GM12878 (cell line): ENCODE measurements around the gene C16orf87. TPM values are rescaled to one million over a fixed set of nuclear protein-coding genes. Genes with fewer than 3 reads are reported as not detected.

Experiments
- ATAC-seq: fragments of 200-7000 bp; cut with Tn5 transposase; 3 replicates; pipeline ENCODE4 v1.9.1; 2020; ENCODE audit warnings: mild to moderate bottlenecking, moderate library complexity
- BruUV-seq: library from RNA; stranded (reverse); fragments of 400-500 nt; replicated peaks from 2 replicates; lab custom pipeline; 2021; lab: Mats Ljungman, UMichigan
- CTCF ChIA-PET: fragments of 300-600 bp; sonication (Branson Sonifier 250); formaldehyde crosslinking; extraction: SDS; loops from one replicate; lab custom pipeline; 2021; ENCODE audit warnings: inconsistent platforms; lab: Yijun Ruan, JAX
- POLR2A ChIA-PET: fragments of 350-600 bp; formaldehyde crosslinking; extraction: SDS; loops from one replicate; lab custom pipeline; 2021; ENCODE audit warnings: inconsistent platforms; lab: Charles Lee
- RAD21 ChIA-PET: fragments of 300-600 bp; sonication (Branson Sonifier 250); formaldehyde crosslinking; loops from one replicate; lab custom pipeline; 2023; ENCODE audit warnings: antibody characterized with exemption; ENCODE audit not compliant: unreplicated experiment; lab: Charles Lee
- SMC1A ChIA-PET: fragments of 300-600 bp; sonication (Branson Sonifier 250); formaldehyde crosslinking; loops from one replicate; lab custom pipeline; 2023; ENCODE audit not compliant: unreplicated experiment, uncharacterized antibody; lab: Charles Lee
- DNase-seq: peaks from one replicate; pipeline ENCODE4 v3.0.0-alpha.2; 2011; ENCODE audit warnings: low read depth, low spot score
- FAIRE-seq: peaks from 3 replicates; lab custom pipeline; 2011; peaks lifted over from hg19 to GRCh38; lab: Jason Lieb, UNC
- H2AFZ ChIP-seq: 2 replicates; pipeline ENCODE4 v1.6.0; 2011; ENCODE audit warnings: low read depth, low read length, control low read depth; ENCODE audit not compliant: control insufficient read depth
- H3K27ac ChIP-seq: 2 replicates; pipeline ENCODE4 v1.5.1; 2011; ENCODE audit warnings: control low read depth; ENCODE audit not compliant: control insufficient read depth, insufficient read depth
- H3K27me3 ChIP-seq, 2 experiments: replicated peaks in 1 of 2; 2 replicates each; pipeline versions ENCODE4 v1.6.0 to v1.6.1; 2011; ENCODE audit warnings: low read length in 1 of 2; ENCODE audit not compliant: control insufficient read depth in 2 of 2, insufficient read depth in 2 of 2
- H3K36me3 ChIP-seq, 2 experiments: 2 replicates each; pipeline ENCODE4 v1.5.1; 2011; ENCODE audit warnings: low read length in 1 of 2; ENCODE audit not compliant: control insufficient read depth in 2 of 2, insufficient read depth in 2 of 2
- H3K4me1 ChIP-seq: 2 replicates; pipeline ENCODE4 v1.6.1; 2011; ENCODE audit warnings: mild to moderate bottlenecking, low read length, moderate library complexity, mixed read lengths; ENCODE audit not compliant: control insufficient read depth, insufficient read depth
- H3K4me2 ChIP-seq: 2 replicates; pipeline ENCODE4 v1.6.0; 2011; ENCODE audit warnings: control low read depth; ENCODE audit not compliant: control insufficient read depth, insufficient read depth
- H3K4me3 ChIP-seq: fragments of 200-600 bp; sonication (generic); 2 replicates; pipeline ENCODE4 v1.5.1; 2016
- H3K79me2 ChIP-seq: 2 replicates; pipeline ENCODE4 v1.6.0; 2011; ENCODE audit warnings: low read length; ENCODE audit not compliant: control insufficient read depth, insufficient read depth
- H3K9ac ChIP-seq: 2 replicates; pipeline ENCODE4 v1.8.0; 2011; ENCODE audit warnings: low read length, control low read depth, mixed read lengths; ENCODE audit not compliant: control insufficient read depth, insufficient read depth
- H3K9me3 ChIP-seq: replicated peaks from 3 replicates; pipeline ENCODE4 v1.5.1; 2011; ENCODE audit warnings: mild to moderate bottlenecking, low read length; ENCODE audit not compliant: control insufficient read depth, insufficient read depth
- H4K20me1 ChIP-seq: 2 replicates; pipeline ENCODE4 v1.6.0; 2011; ENCODE audit not compliant: control insufficient read depth, insufficient read depth
- CEBPB ChIP-seq, 2 experiments: fragments of 150-350 bp in 1 of 2; IDR thresholded peaks; 2 replicates each; pipeline ENCODE4 v1.6.1; 2012 to 2014; ENCODE audit warnings: low read depth in 2 of 2, low read length in 2 of 2, borderline replicate concordance in 1 of 2, inconsistent platforms in 1 of 2
- DPF2 ChIP-seq: fragments of 450-650 bp; IDR thresholded peaks from 2 replicates; pipeline ENCODE4 v1.6.1; 2017; ENCODE audit warnings: mild to moderate bottlenecking
- ETV6 ChIP-seq, 2 experiments: fragments of 450-650 bp in 1 of 2; IDR thresholded peaks in 1 of 2; conservative IDR thresholded peaks in 1 of 2; 2 replicates each; pipeline ENCODE4 v1.6.1; 2014; ENCODE audit warnings: antibody characterized with exemption in 1 of 2, borderline replicate concordance in 1 of 2, low read depth in 1 of 2, mild to moderate bottlenecking in 1 of 2, moderate library complexity in 1 of 2
- MEF2B ChIP-seq: fragments of 450-650 bp; IDR thresholded peaks from 2 replicates; pipeline ENCODE4 v1.6.1; 2018; ENCODE audit warnings: mild to moderate bottlenecking, moderate library complexity; ENCODE audit not compliant: partially characterized antibody, poor library complexity, severe bottlenecking
- MTA2 ChIP-seq: fragments of 450-650 bp; IDR thresholded peaks from 2 replicates; pipeline ENCODE4 v1.6.1; 2016; ENCODE audit warnings: low read depth, mild to moderate bottlenecking, moderate library complexity
- NR2C1 ChIP-seq: fragments of 450-650 bp; IDR thresholded peaks from 2 replicates; pipeline ENCODE4 v1.6.1; 2017; ENCODE audit warnings: antibody characterized with exemption, mild to moderate bottlenecking, moderate library complexity
- SREBF1 ChIP-seq: IDR thresholded peaks from 2 replicates; pipeline ENCODE4 v1.6.1; 2012; ENCODE audit warnings: mild to moderate bottlenecking, low read length
- WGBS: methylation state at CpG from one replicate; pipeline ENCODE4 v1.1.6; 2016; ENCODE audit warnings: low lambda C conversion rate; ENCODE audit not compliant: insufficient replicate concordance, insufficient coverage; ENCODE audit errors: missing lambda C conversion rate; 5-methylcytosine and 5-hydroxymethylcytosine counted together
- in situ Hi-C: fragments of 300-500 bp; cut with MboI; formaldehyde crosslinking; loops from 9 replicates; pipeline ENCODE4 v1.14.3; 2018; ENCODE audit warnings: mixed read lengths
- intact Hi-C: fragments of 100-400 bp; cut with micrococcal nuclease; formaldehyde crosslinking; loops from one replicate; pipeline ENCODE4 v1.14.2; 2022; ENCODE audit not compliant: unreplicated experiment
- polyA plus RNA-seq, 11 experiments: library from polyadenylated mRNA; depleted of rRNA in 4 of 11; unstranded in 6 of 11; stranded (reverse) in 5 of 11; fragments of >200 nt; fragmentation: Nextera tagmentation in 4 of 11; fragmentation: Illumina TruSeq in 1 of 11; extraction: Ambion mirVana in 4 of 11; extraction: Trizol in 1 of 11; gene quantifications; 1 replicate in 1 of 11; 2 replicates in 10 of 11; pipeline versions ENCODE4 v1.2.1 to v1.2.3, GENCODE V29; 2011 to 2016; ENCODE audit warnings: inconsistent platforms in 2 of 11, missing spikeins in 2 of 11, low read depth in 1 of 11
- total RNA-seq, 4 experiments: library from RNA; depleted of rRNA in 3 of 4; stranded (reverse); fragments of >200 nt in 3 of 4; fragmentation: Illumina TruSeq in 1 of 4; extraction: Trizol in 1 of 4; gene quantifications; 2 replicates each; pipeline versions ENCODE4 v1.2.1 to v1.2.3, GENCODE V29; 2013 to 2021
- TF ChIP-seq, protein P1 (sequence below): fragments of 450-650 bp; IDR thresholded peaks from 2 replicates; pipeline ENCODE4 v1.6.1; 2017; ENCODE audit warnings: mild to moderate bottlenecking, moderate library complexity

The C16orf87 gene
- total and polyA plus RNA-seq, 10 of the 15 experiments (the other 5 are each of a cell fraction or from before 2014, with no cell fraction given): 18.4 to 72.6 (median 31.0) TPM

DNA sequence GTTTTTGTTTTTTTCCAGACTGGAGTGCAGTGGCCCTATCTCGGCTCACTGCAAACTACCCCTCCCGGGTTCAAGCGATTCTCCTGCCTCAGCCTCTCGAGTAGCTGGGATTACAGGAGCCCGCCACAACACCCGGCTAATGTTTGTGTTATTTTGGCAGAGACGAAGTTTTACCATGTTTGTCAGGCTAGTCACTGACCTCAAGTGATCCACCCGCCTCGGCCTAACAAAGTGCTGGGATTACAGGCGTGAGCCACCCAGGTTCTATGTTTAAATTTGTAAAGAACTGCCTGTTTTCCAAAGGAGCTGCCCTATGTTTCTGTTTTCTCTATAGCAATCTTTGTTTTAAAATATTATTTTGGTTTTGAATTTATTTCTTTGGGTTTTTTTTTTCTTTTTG, 13.8 kb upstream of the C16orf87 start:
- FAIRE-seq: no peak
- ChIA-PET RAD21 (no interaction called here), SMC1A (interaction anchor here (1.3 kb wide), 1 partner anchor 9 kb away, joined by 6 read pairs; no protein-coding TSS in a partner anchor), CTCF (interaction anchor here (1.3 to 3.0 kb wide), 2 partner anchors 9 to 68 kb away, joined by 3 to 13 read pairs; no protein-coding TSS in a partner anchor), POLR2A (no interaction called here)
- H3K9me3 ChIP-seq: peaks cover 2% of the 10 kb centered on the region; the same call in 1 of the 3 replicates
- H3K9ac ChIP-seq: no peak overlapping the region
- ATAC-seq: no peak
- no peaks in the 10 kb centered on the region for H3K79me2 ChIP-seq
- BruUV-seq: no TSS peak
- in situ Hi-C loops (no loop called here), intact Hi-C loops (no loop called here)
- H3K4me1 ChIP-seq: no peaks in the 10 kb centered on the region
- no peak for DNase-seq
- 82% methylated on average over 10 of the region's 10 CpGs for WGBS
- H3K27ac ChIP-seq: no peak overlapping the region
- H2AFZ ChIP-seq: no peak overlapping the region
- no peak overlapping the region for H3K4me2 ChIP-seq
- H4K20me1 ChIP-seq: no peaks in the 10 kb centered on the region
- no peaks in the 10 kb centered on the region for H3K27me3 ChIP-seq
- no peak for TF ChIP-seq DPF2
- TF ChIP-seq MTA2: no peak
- TF ChIP-seq SREBF1: no peak
- TF ChIP-seq MEF2B: no peak
- no peak for TF ChIP-seq NR2C1
- H3K36me3 ChIP-seq: no peaks in the 10 kb centered on the region
- H3K4me3 ChIP-seq: no peak overlapping the region

DNA sequence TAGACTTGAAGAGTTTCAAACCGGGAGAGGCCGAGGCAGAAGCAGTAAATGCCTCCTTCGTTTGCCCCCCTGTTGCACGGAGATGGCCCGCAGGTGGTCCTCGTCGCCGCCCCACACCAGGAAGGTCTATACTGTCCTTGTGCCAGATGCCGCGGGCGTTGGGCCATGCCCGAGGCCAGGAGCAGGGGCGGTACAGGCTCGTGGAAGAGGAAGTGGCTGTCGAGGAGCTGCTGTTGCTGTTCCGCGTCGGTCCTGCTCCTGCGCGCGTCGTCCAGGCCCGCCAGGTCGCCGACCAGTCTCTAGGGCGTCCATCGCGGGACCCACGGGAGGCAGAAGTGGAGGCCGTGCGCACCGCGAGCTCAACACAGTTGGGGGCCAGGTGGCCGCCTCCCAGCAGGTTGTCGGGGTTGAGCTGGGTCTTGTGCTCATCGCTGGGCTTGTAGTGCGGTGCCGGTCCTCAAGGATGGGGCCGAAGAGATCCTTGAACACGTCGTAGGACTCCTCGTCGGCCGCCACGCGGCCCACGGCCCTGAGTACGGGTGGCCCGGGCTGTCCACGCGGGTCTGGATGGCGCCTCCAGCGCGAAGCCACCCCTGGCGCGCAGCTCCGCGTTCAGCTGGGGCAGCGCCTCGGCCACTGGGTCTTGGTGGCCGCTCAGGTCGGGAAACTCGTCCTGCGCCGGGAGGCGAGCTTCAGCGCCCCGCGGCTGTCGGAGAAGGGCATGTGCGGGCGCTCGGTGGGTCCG, 13.1 kb upstream of the C16orf87 start:
- no peak overlapping the region for H3K9ac ChIP-seq
- intact Hi-C loops: no loop called here
- no TSS peak for BruUV-seq
- CTCF ChIA-PET: interaction anchor here (3.0 kb wide), 1 partner anchor 10 kb away, joined by 13 read pairs; no protein-coding TSS in a partner anchor
- H3K4me1 ChIP-seq: no peaks in the 10 kb centered on the region
- no peak overlapping the region for H3K27ac ChIP-seq
- H2AFZ ChIP-seq: no peak overlapping the region
- no peaks in the 10 kb centered on the region for H4K20me1 ChIP-seq
- H3K27me3 ChIP-seq: no peaks in the 10 kb centered on the region
- no peaks in the 10 kb centered on the region for H3K79me2 ChIP-seq
- no peak for FAIRE-seq
- POLR2A ChIA-PET: no interaction called here
- in situ Hi-C loops: no loop called here
- H3K36me3 ChIP-seq: no peaks in the 10 kb centered on the region
- H3K4me2 ChIP-seq: no peak overlapping the region
- RAD21 ChIA-PET: interaction anchor here (0.6 kb wide), 1 partner anchor 67 kb away, joined by 4 read pairs; no protein-coding TSS in a partner anchor
- no peak for DNase-seq
- TF ChIP-seq, protein P1, sequence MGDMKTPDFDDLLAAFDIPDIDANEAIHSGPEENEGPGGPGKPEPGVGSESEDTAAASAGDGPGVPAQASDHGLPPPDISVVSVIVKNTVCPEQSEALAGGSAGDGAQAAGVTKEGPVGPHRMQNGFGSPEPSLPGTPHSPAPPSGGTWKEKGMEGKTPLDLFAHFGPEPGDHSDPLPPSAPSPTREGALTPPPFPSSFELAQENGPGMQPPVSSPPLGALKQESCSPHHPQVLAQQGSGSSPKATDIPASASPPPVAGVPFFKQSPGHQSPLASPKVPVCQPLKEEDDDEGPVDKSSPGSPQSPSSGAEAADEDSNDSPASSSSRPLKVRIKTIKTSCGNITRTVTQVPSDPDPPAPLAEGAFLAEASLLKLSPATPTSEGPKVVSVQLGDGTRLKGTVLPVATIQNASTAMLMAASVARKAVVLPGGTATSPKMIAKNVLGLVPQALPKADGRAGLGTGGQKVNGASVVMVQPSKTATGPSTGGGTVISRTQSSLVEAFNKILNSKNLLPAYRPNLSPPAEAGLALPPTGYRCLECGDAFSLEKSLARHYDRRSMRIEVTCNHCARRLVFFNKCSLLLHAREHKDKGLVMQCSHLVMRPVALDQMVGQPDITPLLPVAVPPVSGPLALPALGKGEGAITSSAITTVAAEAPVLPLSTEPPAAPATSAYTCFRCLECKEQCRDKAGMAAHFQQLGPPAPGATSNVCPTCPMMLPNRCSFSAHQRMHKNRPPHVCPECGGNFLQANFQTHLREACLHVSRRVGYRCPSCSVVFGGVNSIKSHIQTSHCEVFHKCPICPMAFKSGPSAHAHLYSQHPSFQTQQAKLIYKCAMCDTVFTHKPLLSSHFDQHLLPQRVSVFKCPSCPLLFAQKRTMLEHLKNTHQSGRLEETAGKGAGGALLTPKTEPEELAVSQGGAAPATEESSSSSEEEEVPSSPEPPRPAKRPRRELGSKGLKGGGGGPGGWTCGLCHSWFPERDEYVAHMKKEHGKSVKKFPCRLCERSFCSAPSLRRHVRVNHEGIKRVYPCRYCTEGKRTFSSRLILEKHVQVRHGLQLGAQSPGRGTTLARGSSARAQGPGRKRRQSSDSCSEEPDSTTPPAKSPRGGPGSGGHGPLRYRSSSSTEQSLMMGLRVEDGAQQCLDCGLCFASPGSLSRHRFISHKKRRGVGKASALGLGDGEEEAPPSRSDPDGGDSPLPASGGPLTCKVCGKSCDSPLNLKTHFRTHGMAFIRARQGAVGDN: no peak
- TF ChIP-seq ETV6 (conservative IDR thresholded peaks at IDR 0.05 in 1 of 2, IDR thresholded peaks at IDR 0.05 in 1 of 2; ENCODE audit: borderline replicate concordance in 1 of 2, low read depth in 1 of 2): no peak
- TF ChIP-seq CEBPB (IDR thresholded peaks at IDR 0.05; ENCODE audit: borderline replicate concordance in 1 of 2, low read depth in 2 of 2, low read length in 2 of 2): no peak
- SMC1A ChIA-PET: interaction anchor here (0.7 kb wide), 1 partner anchor 10 kb away, joined by 3 read pairs; no protein-coding TSS in a partner anchor
- H3K9me3 ChIP-seq: peaks cover 2% of the 10 kb centered on the region; the same call in 1 of the 3 replicates
- no peak overlapping the region for H3K4me3 ChIP-seq
- no peak for ATAC-seq
- WGBS: 85% methylated on average over 60 of the region's 74 CpGs
